ENCODE data around the gene KIF12.

KIF12 gene

DNA sequence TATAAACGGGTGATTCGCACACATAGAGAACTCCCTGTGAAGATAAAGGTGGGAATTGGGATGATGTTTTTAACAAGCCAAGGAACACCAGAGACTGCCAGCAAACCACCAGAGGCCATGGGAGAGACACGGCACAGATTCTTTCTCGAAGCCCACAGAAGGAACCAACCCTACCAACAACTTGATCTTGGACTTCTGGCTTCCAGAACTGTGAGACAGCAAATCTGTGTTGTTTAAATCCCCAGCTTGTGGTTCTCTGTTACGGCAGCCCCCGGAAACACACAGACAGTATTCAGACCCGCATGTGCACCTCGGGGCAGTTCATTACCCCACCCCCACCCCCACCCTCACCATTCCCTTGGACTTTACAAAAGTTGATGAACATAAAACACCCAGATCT lies 33.8 kb downstream of the KIF12 start:
- DNase-seq (ENCODE audit: low read depth in 3 of 3) = no peak

DNA sequence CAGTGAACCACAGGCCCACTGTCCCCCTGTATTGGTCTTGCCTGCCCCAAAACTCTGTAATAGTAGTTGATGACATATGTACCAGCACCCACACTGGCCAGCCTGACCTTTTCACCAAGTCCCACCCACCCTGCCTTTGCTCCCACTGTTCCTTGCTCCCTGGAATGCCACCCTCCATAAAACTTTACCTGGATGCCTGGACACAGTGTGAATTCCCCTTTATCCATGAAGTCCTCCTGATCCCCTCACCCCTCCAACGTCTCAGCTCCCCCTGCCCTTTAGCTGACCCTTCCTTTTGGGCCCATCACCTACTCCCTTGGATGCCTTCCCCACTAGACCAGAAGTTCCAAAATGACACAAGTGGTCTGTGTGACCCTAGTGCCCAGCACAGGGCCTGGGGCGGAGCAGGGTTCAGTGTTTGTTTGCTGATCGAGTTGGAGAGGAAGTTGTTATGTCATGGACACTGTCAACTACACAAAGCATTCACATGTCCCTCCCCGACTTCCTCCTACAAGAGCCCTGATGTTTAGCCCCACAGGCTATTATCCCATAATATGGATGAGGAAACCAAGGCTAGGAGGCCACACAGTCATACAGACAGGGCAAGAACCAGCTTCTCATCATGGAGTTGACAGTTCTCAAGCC lies 37.1 kb downstream of the KIF12 start:
- no peak for DNase-seq (ENCODE audit: low read depth in 3 of 3)

GRCh38 chr9:114061292-114061691 lies 37.8 kb downstream of the KIF12 start:
- DNase-seq (ENCODE audit: low read depth in 3 of 3) = no peak

- no peak for DNase-seq (ENCODE audit: low read depth in 3 of 3)
These were observed 38.4 kb downstream of the KIF12 start for GRCh38 chr9:114060711-114061110.

DNA sequence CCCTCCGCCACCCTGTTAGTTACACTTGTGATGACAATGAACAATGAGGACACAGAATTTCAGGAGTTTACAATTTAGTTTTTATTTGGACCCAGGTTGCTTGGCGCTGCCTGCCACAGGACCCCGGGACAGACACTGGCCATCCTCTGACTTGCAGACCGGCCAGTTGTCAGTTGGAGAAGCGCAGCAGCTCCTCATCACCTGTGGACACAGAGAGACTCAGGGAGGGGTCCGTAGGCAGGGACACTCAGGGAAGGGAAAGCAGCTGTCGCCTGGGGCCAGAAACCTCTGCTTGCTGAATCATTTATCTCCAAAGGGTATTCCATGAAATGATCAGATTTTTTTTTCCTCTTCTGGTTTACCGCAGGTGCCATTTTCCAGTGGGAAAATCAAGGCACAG lies 39.0 kb downstream of the KIF12 start:
- DNase-seq (ENCODE audit: low read depth in 3 of 3) = no peak

GRCh38 chr9:114059047-114059803 lies 39.9 kb downstream of the KIF12 start:
- no peak for DNase-seq (ENCODE audit: low read depth in 3 of 3)

- DNase-seq (ENCODE audit: low read depth in 3 of 3) = no peak
These were observed 40.4 kb downstream of the KIF12 start for GRCh38 chr9:114058688-114059046.

DNA sequence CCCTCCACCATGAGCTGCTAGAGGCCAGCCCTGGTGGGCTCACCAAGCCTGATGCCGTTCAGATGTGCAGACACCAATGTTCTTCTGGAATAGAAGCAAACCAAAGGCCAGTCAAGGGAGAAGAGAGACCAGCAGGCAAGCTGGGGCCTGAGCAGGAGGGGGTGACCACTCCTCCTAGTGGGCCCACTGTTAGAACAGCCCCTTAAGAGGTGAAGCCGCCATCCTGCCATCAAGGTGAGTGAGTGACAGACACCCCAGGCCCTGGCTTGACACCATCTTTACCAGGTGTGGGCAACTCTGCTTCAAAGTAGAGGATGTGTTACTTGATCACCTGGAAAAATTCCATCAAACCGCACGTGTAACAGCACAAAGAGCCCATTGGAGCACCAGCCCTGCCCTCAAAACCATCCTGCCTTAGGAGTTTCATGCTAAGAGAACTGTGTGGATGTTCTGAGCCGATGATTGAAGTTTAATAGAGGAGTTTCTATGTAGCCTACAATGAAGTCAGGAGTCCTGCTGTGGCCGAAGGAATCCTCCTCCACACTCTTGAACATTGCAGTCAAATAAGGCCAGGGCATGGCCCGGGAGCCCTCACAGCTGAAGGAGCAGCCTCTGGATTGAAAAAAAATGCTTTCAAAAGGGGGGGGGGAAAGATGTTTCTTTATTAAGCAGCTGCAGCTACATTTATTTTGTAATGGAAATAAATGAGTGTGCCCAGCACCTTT lies 41.8 kb downstream of the KIF12 start:
- DNase-seq (ENCODE audit: low read depth in 3 of 3) = no peak

GRCh38 chr9:114056527-114056926 lies 42.6 kb downstream of the KIF12 start:
- DNase-seq (ENCODE audit: low read depth in 3 of 3) = no peak

DNA sequence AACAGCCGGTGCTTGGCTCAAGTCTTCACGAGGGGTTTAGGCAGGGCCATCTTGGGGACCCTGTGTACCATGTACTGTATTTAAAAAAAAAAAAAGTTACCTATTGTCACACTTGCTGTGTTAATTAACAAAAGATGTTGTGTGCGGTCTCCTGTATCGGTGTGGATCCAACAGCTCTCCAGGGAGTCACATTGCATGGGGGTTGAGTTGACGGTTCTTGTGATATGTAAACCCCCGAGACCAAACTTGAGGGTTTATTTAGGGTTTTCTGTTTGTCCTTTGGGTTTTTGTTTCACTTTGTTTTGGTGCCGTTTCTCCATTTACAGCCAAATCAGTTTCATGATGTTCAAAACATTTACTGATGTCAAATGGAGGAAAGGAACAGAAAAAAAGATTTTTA lies 43.2 kb downstream of the KIF12 start:
- no peak for DNase-seq (ENCODE audit: low read depth in 3 of 3)

DNA sequence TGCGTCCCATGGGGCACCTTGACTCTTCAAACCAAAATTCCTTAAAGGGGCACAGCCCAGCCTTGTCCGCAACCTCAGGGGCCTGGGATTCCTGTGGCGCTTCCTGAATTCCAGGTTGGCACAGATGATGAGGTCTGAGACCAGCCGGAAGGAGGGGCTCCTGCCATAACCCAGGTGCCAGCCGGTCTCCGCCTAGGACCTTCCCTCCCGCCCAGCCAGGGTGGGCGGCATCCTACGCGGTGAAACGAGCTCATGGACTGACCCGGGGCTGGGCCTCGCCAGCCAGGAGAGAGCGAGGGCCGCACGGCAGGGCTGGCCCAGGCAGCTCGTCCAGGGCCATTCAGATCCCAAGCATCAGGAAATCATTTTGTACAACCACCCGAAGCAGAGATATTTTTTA lies 44.0 kb downstream of the KIF12 start:
- no peak for DNase-seq (ENCODE audit: low read depth in 3 of 3)

DNA sequence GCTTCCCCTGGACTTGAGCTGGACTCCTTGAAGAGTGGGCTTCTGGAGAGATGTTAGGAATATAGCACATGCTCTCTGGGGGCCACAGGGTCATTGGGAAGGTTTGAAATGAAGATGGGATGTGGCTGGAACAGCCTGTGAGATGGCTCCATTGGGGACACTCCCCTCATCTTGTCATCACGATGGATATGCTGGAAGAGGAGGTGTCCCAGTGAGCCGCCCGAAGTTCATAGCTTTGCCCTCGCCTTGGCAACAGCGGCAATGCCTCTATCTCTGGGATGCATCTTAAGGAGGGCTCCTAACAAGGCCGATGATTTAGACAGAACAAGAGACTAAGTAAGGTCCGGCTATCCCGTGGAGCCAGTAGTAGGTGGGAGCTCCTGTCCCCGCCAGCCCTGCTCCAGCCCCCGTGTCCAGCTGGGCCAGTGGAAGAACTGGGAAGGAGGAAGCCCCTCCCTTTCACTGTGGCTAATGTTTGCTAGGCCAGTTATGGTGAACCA lies 44.9 kb downstream of the KIF12 start:
- no peak for DNase-seq (ENCODE audit: low read depth in 3 of 3)

DNA sequence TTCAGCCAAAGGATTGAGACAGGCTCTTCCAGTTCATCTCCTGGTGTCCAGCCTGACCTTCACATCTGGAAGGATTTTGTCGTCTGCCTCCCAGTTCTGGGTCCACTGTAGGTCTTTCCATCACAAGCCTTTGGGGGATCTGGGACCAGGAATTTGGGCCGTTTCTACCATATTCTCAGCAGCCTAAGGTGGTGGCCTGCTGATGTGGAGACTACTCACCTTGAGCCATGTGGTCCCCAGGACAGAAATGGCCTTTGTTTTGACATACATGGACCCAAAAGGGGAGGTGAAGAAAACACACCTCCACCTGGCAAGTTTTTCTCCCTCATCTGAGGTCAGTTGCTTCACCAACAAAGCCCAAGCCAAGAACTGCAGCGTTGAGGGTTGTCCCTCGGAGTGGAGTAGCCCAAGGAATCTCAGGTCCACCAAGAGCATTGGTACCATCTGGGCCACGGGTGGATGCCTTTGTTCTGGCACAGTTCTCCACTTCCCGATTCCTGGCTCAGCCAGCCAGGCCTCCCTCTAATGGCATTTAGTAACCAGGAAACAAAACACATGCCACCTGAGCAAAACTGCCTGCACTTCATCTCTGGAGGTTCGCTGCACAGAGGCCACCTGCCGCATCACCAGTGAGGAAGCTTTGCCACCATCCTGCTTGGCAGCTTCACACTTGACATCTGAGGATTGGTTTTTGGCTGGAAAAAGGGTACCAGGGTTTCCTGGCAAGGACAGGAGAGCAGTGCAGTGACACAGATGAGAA lies 45.7 kb downstream of the KIF12 start:
- no peak for DNase-seq (ENCODE audit: low read depth in 3 of 3)

DNA sequence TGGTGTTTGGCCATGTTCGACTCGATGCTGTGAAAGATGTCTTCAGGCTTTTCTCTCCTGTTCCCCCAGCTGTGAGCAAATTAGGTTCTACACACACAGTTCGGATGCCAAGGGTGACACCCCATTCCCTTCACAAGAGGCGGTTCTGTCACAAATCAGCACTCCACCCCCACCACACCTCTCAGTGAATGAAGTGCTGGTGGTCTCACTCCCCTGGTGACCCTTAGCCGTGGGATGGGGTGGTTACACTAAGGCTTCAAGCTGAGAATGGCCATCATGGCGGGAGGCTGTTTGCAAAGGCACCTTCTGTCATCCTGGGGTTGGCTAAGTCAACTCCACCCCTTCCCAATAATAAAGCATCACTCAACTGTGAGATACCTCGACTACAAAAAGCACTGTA lies 47.4 kb downstream of the KIF12 start:
- no peak for DNase-seq (ENCODE audit: low read depth in 3 of 3)

DNA sequence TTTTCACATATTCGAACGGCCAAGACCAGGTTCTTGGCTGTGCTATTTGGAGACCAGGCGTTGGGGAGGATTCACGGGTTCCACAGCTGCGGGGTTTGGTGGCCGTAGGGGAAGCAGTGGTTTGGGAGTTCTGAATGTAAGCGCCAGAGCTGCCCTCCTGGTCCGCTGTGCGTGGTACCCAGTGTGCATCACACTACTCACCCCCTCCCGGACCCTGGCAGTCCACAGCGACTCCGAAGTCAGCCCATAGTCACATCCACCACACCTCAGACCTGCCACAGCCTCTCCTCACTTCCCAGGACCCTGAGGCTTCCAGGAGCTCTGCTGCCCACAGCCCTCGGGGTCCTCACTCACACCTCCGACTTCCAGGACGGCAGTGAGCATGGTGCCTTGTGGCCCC lies 47.8 kb downstream of the KIF12 start:
- DNase-seq (ENCODE audit: low read depth in 3 of 3) = no peak

GRCh38 chr9:114050646-114051045 lies 48.4 kb downstream of the KIF12 start:
- DNase-seq (ENCODE audit: low read depth in 3 of 3) = no peak

- DNase-seq (ENCODE audit: low read depth in 3 of 3) = no peak
These were observed 48.9 kb downstream of the KIF12 start for GRCh38 chr9:114050226-114050568.

DNA sequence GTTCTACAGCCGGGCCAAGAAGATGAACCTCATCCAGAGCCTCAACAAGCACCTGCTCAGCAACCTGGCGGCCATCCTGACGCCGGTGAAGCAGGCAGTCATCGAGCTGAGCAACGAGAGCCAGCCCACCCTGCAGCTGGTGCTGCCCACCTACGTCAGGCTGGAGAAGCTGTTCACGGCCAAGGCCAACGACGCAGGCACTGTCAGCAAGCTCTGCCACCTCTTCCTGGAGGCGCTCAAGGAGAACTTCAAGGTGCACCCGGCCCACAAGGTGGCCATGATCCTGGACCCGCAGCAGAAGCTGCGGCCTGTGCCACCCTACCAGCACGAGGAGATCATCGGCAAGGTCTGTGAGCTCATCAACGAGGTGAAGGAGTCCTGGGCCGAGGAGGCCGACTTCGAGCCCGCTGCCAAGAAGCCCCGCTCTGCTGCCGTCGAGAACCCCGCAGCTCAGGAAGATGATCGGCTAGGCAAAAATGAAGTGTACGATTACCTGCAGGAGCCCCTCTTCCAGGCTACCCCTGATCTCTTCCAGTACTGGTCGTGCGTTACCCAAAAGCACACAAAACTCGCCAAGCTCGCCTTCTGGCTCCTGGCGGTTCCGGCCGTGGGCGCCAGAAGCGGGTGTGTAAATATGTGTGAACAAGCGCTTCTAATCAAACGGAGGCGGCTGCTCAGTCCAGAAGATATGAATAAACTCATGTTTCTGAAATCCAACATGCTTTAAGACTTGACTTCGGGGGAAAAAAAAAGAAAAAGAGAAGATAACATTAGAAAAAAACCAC lies 49.5 kb downstream of the KIF12 start:
- no peak for DNase-seq (ENCODE audit: low read depth in 3 of 3)

GRCh38 chr9:114048533-114049415 lies 50.3 kb downstream of the KIF12 start:
- no peak for DNase-seq (ENCODE audit: low read depth in 3 of 3)

- no peak for DNase-seq (ENCODE audit: low read depth in 3 of 3)
These were observed 51.4 kb downstream of the KIF12 start for GRCh38 chr9:114047717-114048116.

All from stimulated activated CD4-positive, alpha-beta T cell treated with anti-CD3 and anti-CD28 coated beads, TNF-alpha, amount 100 ng/mL, for 48 hours (primary cell).